ENCODE results near the gene PITPNM1.

GRCh38 chr11:67500484-67500821, 4.7 kb downstream of the PITPNM1 start:
- TF ChIP-seq MYC (IDR thresholded peaks at IDR 0.05; ENCODE audit: low read depth, low read length) = no peak
- no peak for TF ChIP-seq CTCF (IDR thresholded peaks at IDR 0.05; ENCODE audit: low read depth, low read length)
- no peak for TF ChIP-seq POLR2A (IDR thresholded peaks at IDR 0.05; ENCODE audit: extremely low read depth, insufficient read length)
- TF ChIP-seq MAX (IDR thresholded peaks at IDR 0.05; ENCODE audit: low read depth, low read length) = no peak
